ENCODE results near the gene TMA16. TPM values are rescaled to one million over a fixed set of nuclear protein-coding genes. Genes with fewer than 3 reads are reported as not detected.
"Not testable (repeated sequence)": the region's sequence is repeated elsewhere in the genome, so short reads cannot be mapped to it uniquely, and the experiment has no call there.

The TMA16 gene
- polyA plus RNA-seq (ENCODE audit: insufficient read length in 4 of 4): 10 to 100 TPM; 35.7 to 38.7 (median 37.5) TPM

- DNase-seq (ENCODE audit: low read depth in 4 of 4, low spot score in 2 of 4): peak; percentile 78 to 88 (median 82)
These were observed at the start of gene TMA16 for GRCh38 chr4:163494360-163495241. Gene TMA16, plus strand, starts transcription at chr4:163494690. Its CDS starts 112 bp downstream, at chr4:163494802.

DNA sequence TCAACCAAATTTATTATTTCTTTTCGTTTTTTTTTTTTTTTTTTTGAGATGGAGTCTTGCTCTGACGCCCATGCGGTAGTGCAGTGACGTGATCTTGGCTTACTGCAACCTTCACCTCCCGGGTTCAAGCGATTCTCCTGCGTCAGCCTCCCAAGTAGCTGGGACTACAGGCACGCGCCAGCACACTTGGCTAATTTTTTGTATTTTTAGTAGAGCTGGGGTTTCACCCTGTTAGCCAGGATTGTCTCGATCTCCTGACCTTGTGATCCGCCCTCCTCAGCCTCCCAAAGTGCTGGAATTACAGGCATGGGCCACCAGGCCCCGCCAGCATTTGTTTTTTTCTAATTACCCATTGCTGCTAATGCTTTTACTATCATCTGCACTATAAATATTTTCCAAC lies 47.5 kb upstream of the TMA16 start:
- not testable (repeated sequence) for DNase-seq (ENCODE audit: low read depth in 4 of 4, low spot score in 2 of 4)

DNA sequence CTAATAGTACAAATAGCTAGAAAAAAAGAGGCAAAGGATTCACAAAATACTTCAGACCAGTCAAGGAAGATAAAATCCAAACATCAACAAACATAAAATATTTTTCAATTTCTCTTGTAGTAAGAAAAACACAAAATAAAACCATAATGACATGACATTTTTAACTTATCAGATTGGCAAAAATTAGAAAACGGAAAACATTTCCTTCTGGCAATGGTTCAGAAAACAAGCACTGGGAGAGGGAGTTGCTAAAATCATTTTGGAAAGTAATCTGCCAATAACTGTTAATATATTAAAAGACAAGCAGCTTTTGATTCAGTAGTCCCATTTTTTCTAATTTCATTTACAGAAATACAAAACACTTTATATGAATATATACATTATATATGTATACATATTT lies 47.0 kb upstream of the TMA16 start:
- DNase-seq (ENCODE audit: low read depth in 4 of 4, low spot score in 2 of 4): no peak

DNA sequence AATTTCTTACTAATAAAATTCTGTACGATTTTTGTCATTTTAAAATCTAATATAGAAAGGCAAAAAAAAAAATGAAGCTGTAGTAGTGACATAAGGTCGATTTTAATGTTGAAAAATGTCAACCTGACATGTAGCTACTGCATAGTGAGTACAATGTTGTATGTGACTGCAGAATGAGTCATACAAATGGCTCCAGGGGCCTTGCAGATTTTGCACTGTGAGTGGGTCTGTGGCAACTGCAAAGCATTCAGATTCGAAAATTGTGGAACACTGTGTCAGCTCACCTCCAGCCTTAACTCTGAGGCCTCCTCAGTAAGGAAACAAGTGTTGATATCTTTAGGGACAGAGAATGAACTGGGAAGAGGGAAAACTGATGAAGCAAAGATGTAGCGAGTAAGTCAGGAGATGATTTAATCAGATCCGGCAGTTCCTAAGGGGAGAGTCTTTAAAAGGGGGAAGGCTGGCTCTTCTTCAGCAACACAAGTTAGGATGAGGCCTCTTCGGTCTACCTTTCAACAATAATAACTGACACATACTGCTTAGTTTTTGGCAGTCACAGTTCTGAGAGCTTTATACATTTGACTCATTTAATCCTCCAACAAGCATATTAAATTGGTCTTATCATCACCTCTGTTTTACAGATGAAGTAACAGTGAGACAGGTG lies 45.8 kb upstream of the TMA16 start:
- no peak for DNase-seq (ENCODE audit: low read depth in 4 of 4, low spot score in 2 of 4)

GRCh38 chr4:163462556-163462955 lies 31.9 kb upstream of the TMA16 start:
- DNase-seq (ENCODE audit: low read depth in 4 of 4, low spot score in 2 of 4): no peak

- DNase-seq (ENCODE audit: low read depth in 4 of 4, low spot score in 2 of 4): no peak
These were observed 27.3 kb upstream of the TMA16 start for GRCh38 chr4:163467082-163467770.

- DNase-seq (ENCODE audit: low read depth in 4 of 4, low spot score in 2 of 4): no peak
These were observed 24.1 kb upstream of the TMA16 start for GRCh38 chr4:163470391-163470790.

GRCh38 chr4:163473130-163473529 lies 21.4 kb upstream of the TMA16 start:
- no peak for DNase-seq (ENCODE audit: low read depth in 4 of 4, low spot score in 2 of 4)

GRCh38 chr4:163473576-163473975 lies 20.9 kb upstream of the TMA16 start, which contains the start of gene TKTL2:
Gene TKTL2, minus strand, starts transcription at chr4:163473754. Its CDS starts 20 bp downstream, at chr4:163473734.
- DNase-seq (ENCODE audit: low read depth in 4 of 4, low spot score in 2 of 4): no peak

- no peak for DNase-seq (ENCODE audit: low read depth in 4 of 4, low spot score in 2 of 4)
These were observed 20.5 kb upstream of the TMA16 start for GRCh38 chr4:163474027-163474426.

- DNase-seq (ENCODE audit: low read depth in 4 of 4, low spot score in 2 of 4): no peak
These were observed 17.6 kb upstream of the TMA16 start for GRCh38 chr4:163476761-163477438.

DNA sequence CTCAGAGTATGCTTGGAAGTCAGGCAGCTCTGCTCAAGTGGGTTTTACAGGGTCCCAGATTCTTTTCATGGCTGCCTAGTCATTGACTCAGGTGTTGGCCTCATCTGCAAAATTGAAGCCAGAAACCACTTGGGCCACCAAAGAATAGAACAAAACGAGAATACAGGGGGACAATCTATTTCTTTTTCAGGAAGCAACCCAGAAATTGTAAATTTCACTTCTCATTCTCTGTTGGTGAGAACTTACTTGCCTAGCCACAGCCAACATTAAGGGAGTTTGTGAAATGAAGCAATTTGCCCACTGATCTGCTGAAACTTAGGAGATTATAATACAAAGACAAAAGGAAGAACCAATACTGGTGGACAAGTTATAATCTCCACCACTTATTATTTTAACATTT lies 12.3 kb upstream of the TMA16 start:
- no peak for DNase-seq (ENCODE audit: low read depth in 4 of 4, low spot score in 2 of 4)

DNA sequence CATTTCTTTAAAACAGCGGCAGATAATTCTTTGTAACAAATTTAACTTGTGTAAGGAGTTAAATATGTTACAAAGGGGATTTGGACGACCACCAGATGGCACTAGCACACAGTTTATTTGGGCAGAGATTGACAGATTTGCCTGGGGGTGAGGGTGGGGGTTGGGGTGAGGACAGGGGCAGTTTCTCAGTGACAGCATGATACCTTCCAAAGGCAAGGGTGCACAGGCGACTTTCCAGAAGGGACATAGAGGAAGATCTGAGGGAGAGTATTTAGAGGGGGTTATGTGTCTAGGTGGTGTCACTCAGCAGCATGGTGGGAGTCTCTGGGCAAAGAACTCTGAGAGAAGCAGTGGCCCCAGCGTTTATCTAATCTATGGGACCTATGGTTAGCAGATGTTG lies 9.6 kb upstream of the TMA16 start:
- peak in 1 of 4 donors; percentile 43 for DNase-seq (ENCODE audit: low read depth in 4 of 4, low spot score in 2 of 4)

GRCh38 chr4:163485589-163485988 lies 8.9 kb upstream of the TMA16 start:
- DNase-seq (ENCODE audit: low read depth in 4 of 4, low spot score in 2 of 4): no peak

DNA sequence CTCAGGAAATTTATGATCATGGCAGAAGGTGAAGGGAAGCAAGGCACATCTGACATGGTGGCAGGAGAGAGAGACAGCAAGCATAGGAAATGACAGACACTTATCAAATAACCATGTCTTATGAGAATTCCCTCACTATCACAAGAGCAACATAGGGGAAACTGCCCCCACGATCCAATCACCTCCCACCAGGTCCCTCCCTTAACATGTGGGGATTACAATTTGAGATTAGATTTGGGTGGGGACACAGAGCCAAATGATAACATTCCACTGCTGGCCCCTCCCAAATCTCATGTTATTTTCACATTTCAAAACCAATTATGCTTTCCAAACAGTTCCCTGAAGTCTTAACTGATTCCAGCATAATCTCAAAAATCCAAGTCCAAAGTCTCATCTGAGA lies 8.2 kb upstream of the TMA16 start:
- no peak for DNase-seq (ENCODE audit: low read depth in 4 of 4, low spot score in 2 of 4)

GRCh38 chr4:163489929-163490328 lies 4.6 kb upstream of the TMA16 start:
- DNase-seq (ENCODE audit: low read depth in 4 of 4, low spot score in 2 of 4): no peak

DNA sequence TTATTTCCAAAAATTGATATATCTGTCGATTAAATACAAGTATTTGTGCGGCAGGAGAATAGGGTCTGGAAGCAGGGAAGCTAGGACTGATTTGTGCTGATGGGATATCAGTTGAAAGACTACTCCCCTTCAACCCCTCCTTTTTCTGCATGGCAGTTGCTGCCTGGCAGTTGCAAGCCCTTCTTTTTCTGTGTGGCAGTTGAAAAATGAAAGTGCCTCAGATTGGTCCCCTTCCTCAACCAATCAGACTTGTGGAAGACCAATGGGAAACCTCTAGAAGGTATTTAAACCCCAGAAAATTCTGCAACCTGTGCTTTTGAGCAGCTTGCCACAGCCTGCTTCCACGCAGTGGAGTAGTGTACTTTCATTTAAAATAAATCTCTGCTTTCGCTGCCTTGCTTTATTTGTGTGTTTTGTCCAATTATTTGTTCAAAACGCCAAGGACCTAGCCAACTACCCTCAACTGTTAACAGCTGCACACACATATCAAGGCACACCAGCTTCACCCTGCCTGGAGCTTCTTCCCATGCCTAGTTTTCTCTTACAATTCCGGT lies 1.5 kb upstream of the TMA16 start:
- no peak for DNase-seq (ENCODE audit: low read depth in 4 of 4, low spot score in 2 of 4)

DNA sequence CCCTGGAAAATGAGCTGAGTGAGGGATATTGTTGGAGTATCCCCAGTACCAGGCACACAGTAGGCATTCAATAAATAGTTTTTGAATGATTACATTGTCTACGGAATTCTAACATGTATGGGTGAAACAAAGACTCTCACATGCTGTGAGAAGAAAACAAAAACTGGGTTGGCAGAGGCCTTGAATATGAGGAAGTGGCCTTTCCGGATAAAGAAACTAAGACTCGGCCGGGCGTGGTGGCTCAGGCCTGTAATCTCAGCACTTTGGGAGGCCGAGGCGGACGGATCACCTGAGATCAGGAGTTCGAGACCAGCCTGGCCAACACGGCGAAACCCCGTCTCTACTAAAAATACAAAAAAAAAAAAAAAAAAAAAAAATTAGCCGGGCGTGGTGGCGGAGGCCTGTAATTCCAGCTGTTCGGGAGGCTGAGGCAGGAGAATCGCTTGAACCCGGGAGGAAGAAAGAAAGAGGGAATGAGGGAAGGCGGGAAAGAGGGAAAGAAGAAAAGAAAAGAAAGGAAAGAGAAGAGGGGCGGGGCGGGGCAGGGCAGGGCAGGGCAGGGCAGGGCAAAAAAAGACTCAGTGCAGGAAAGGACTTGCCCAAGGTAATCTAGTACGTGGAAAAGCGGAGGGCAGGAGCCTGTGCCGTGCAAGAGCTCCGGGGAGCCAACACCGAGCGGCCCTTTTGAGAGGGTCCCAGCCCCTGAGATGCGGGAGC lies 689 bp upstream of the TMA16 start:
- DNase-seq (ENCODE audit: low read depth in 4 of 4, low spot score in 2 of 4): no peak

DNA sequence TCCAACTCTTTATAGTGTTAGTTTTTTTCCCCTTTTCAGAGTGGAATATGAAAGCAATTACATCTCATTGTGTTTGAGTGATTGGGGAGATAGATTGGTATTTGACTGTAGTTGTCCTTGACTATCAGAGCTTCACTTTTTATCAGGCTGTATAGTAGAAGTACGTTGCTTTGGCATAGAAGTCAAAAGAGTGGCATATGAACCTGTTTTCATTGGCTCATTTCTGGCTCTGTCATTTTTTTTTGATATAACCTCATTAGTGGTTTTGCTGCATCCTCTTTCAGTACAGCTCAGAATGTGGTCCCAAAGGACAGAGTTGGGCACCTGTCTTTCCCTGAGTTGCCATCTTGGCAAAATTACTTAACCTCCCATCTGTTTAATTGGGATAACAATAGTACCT lies 1.4 kb downstream of the TMA16 start:
- no peak for DNase-seq (ENCODE audit: low read depth in 4 of 4, low spot score in 2 of 4)

DNA sequence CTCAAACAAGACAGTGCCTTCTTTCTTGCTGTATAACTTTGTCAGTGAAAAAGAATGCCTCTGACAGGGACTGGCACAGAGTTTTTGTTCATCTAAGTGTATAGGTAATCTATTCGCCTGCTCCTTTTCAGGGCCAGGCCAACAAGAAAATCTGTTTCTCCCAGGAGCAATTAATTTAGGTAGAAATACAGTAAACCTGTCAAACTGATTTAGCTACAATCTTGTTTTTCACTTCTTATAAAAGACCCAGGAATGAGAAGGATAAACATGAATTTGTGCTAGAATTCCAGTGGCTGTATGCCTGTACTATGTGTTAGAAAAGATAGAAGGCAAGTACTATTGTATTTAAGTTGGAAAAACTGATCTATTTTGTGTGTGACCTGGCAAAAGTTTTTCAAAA lies 6.1 kb downstream of the TMA16 start:
- no peak for DNase-seq (ENCODE audit: low read depth in 4 of 4, low spot score in 2 of 4)
